SK-N-MC (cell line): ENCODE results near the gene KLK1.

Source experiments
- DNase-seq: peaks from one replicate; pipeline ENCODE4 v3.0.0-alpha.2; 2011; ENCODE audit warnings: low read depth, low spot score
- H3K27ac ChIP-seq: fragments of 200-600 bp; sonication (generic); 2 replicates; pipeline ENCODE4 v1.5.1; 2016; ENCODE audit warnings: mixed run types
- H3K36me3 ChIP-seq: fragments of 200-600 bp; sonication (generic); 2 replicates; pipeline ENCODE4 v1.6.1; 2017; ENCODE audit warnings: antibody characterized with exemption, low read length, mixed read lengths; ENCODE audit not compliant: insufficient read depth
- H3K4me3 ChIP-seq: fragments of 200-600 bp; sonication (generic); 2 replicates; pipeline ENCODE4 v1.5.1; 2016
- H3K9ac ChIP-seq: fragments of 200-600 bp; sonication (generic); 2 replicates; pipeline ENCODE4 v1.8.0; 2017; ENCODE audit warnings: mixed run types, mixed read lengths; ENCODE audit not compliant: insufficient read length
- H3K9me3 ChIP-seq: fragments of 200-600 bp; sonication (generic); 2 replicates; pipeline ENCODE4 v1.6.1; 2017; ENCODE audit warnings: low read depth, mild to moderate bottlenecking, antibody characterized with exemption, low read length, moderate library complexity, mixed read lengths
- EZH2 ChIP-seq: fragments of 200-600 bp; sonication (generic); IDR thresholded peaks from one replicate; pipeline ENCODE4 v1.6.1; 2017; ENCODE audit warnings: antibody characterized with exemption
- FOXP2 ChIP-seq: optimal IDR thresholded peaks from 2 replicates; pipeline ENCODE3; 2011; ENCODE audit warnings: mild to moderate bottlenecking, moderate library complexity; ENCODE audit not compliant: insufficient read depth; ENCODE audit errors: extremely low read length, control extremely low read depth
- POLR2AphosphoS5 ChIP-seq: IDR thresholded peaks from 2 replicates; pipeline ENCODE4 v1.6.1; 2012; ENCODE audit warnings: mild to moderate bottlenecking, low read depth, low read length, borderline replicate concordance

Gene KLK1

GRCh38 chr19:50821248-50821612 lies 2.4 kb downstream of the KLK1 start:
- Histone ChIP-seq H3K9me3 (no peaks in the 10 kb centered on the region), H3K27ac (no peak overlapping the region), H3K4me3 (0 out of 2 replicates have a peak overlapping the region, but pooled peaks have one; percentile 24), H3K36me3 (no peaks in the 10 kb centered on the region), H3K9ac (no peak overlapping the region)
- TF ChIP-seq FOXP2 (no peak), POLR2AphosphoS5 (no peak), EZH2 (no peak)
- no peak for DNase-seq

DNA sequence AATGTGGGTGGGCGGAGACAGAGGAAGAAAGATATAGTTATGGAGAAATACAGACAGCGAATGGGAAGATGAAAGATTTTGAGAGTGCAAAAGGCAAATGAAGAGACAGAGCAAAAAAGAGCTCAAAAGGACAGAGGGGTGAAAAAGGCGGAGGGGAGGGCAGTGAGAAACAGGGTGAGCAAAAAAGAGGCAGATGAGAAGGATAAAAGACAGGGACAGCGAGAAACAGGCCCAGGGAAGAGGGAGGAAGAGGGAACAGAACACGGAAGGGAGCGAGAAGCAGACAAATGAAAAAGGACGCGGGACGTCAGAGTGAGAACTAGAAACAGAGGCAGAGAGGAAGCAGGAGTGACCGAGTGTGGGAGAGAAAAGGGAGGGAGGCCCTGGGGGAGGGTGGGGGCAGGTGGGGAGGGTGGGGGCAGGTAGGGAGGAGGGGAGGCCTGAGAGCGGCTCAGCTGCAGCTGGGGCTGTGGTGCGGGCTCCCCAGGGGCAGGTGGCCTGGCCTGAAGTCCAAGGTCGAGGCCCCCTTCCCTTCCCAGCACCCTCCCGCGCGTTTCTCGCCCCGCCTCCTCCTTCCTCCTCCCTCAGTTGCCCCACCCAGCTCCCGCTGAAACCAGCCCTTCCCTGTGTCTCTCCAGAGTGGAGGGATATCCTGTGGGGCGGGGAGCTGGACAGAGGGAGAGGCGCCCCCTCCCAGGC lies 2.9 kb downstream of the KLK1 start:
- TF ChIP-seq FOXP2 (no peak), POLR2AphosphoS5 (no peak), EZH2 (no peak)
- H3K27ac ChIP-seq, result no peak overlapping the region
- H3K9ac ChIP-seq, result no peak overlapping the region
- no peaks in the 10 kb centered on the region for H3K9me3 ChIP-seq
- no peaks in the 10 kb centered on the region for H3K36me3 ChIP-seq
- no peak for DNase-seq
- peak overlapping the region; percentile 35; the same call in 1 of the 2 replicates for H3K4me3 ChIP-seq

GRCh38 chr19:50820086-50820485 lies 3.5 kb downstream of the KLK1 start:
- Histone ChIP-seq H3K36me3 (no peaks in the 10 kb centered on the region), H3K27ac (no peak overlapping the region), H3K9me3 (no peaks in the 10 kb centered on the region), H3K4me3 (no peak overlapping the region), H3K9ac (no peak overlapping the region)
- no peak for DNase-seq
- TF ChIP-seq EZH2 (no peak), FOXP2 (no peak), POLR2AphosphoS5 (no peak)

- TF ChIP-seq EZH2 (no peak), POLR2AphosphoS5 (no peak), FOXP2 (no peak)
- DNase-seq, result no peak
- H3K9ac ChIP-seq, result no peak overlapping the region
- no peaks in the 10 kb centered on the region for H3K9me3 ChIP-seq
- H3K36me3 ChIP-seq, result no peaks in the 10 kb centered on the region
- no peak overlapping the region for H3K27ac ChIP-seq
- H3K4me3 ChIP-seq, result no peak overlapping the region
Measured at GRCh38 chr19:50819636-50820035, 4.0 kb downstream of the KLK1 start.

DNA sequence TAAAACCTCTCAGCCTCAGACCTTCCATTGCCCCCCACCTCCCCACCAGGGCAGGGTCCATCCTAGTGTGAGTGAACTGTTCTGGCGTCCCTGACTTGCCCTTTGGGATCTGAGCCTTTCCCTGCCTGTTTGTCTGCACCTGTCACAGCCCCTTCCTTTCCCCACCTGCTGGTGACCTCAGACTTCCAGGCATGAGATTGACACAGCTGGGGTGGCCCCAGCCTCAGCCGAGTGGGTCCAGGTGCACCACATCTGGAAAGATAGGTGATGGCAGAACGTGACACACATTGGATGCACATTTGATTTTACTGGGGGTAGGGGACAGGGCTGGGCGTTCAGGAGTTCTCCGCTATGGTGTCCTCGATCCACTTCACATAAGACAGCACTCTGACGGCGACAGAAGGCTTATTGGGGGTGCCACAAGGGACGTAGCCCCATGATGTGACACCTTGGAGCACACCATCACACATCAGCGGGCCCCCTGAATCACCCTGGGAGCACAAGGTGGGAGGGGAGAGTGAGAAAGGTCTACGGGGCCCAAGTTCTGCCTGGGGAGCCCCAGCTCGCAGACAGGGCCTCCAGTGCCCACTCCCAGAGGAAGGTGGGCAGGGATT lies 4.6 kb downstream of the KLK1 start:
- Histone ChIP-seq H3K4me3 (no peak overlapping the region), H3K36me3 (no peaks in the 10 kb centered on the region), H3K9ac (no peak overlapping the region), H3K27ac (no peak overlapping the region), H3K9me3 (no peaks in the 10 kb centered on the region)
- DNase-seq, result no peak
- TF ChIP-seq EZH2 (no peak), POLR2AphosphoS5 (no peak), FOXP2 (no peak)

DNA sequence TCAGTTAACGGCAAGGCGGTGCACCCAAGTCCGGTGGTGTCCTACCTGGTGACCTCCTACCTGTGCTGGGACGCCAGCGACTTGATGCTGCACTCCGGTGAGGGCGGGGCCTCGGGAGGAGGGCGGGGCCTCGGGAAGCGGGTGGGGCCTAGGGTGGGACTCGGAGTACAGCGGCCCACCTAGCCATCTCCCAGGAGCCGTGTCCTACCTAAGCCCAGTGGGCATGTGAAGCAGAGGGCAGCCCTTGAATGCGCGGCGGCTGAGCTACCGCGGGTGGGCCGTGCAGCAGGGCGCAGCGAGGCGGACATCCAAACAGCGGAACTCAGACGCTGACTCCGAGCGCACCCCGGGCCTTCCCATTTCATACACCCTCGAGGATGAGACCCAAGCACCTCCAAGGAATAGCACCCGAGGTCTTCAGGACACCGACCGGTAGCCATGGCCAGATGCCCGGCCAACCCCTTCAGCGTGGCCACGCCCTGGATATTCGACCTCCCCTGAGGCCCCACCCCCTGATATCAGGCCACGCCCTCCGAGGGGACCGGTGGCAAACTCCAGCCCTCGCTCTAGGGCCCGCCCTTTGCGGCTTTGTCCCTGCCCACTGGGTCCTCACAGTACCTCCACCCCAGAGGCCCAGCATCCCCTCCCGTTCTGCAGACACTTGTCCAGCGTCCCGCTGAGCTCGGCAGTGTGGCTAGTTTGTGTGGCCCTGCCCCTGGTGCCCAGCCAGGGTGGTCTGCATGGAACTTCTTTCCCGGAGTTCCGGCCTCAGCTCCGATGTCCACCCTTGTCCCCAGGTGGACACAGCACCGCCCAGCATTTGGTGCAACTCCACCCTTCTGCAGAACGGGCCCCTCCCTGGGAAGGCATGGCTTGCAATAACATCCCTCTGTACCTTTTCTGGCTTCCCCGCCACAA lies 5.4 kb downstream of the KLK1 start:
- Histone ChIP-seq H3K4me3 (peak overlapping the region; percentile 59), H3K36me3 (no peaks in the 10 kb centered on the region), H3K9me3 (no peaks in the 10 kb centered on the region), H3K27ac (no peak overlapping the region), H3K9ac (no peak overlapping the region)
- DNase-seq, result no peak
- no peak for TF ChIP-seq EZH2
- no peak for TF ChIP-seq POLR2AphosphoS5
- TF ChIP-seq FOXP2, result no peak

DNA sequence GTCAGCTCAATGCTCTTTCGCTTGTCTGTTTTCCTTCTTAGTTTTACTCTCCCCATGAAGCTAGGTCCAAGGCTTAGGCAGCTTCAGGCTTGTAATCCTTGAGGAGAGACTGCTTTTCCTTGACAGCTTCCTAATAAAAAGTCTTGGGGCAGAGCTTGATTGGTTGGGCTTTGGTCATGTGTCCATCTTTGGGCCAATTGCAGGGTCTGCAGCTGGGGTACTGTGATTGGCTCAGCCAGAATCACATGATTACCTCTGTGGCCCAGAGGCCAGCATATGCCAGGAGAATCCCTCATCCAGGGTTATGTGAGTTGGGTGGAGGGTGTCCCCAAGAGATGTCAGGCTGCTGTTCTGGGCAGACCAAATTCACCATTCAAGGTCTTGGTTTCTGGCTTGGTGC lies 8.1 kb downstream of the KLK1 start:
- Histone ChIP-seq H3K9me3 (no peaks in the 10 kb centered on the region), H3K36me3 (no peaks in the 10 kb centered on the region), H3K4me3 (no peak overlapping the region), H3K9ac (no peak overlapping the region), H3K27ac (no peak overlapping the region)
- TF ChIP-seq EZH2, result no peak
- TF ChIP-seq POLR2AphosphoS5, result no peak
- TF ChIP-seq FOXP2, result no peak
- no peak for DNase-seq

- no peaks in the 10 kb centered on the region for H3K36me3 ChIP-seq
- no peaks in the 10 kb centered on the region for H3K9me3 ChIP-seq
- H3K27ac ChIP-seq, result no peak overlapping the region
- H3K4me3 ChIP-seq, result no peak overlapping the region
- H3K9ac ChIP-seq, result no peak overlapping the region
- TF ChIP-seq FOXP2 (no peak), POLR2AphosphoS5 (no peak), EZH2 (no peak)
- DNase-seq, result no peak
Measured at GRCh38 chr19:50814883-50815282, 8.7 kb downstream of the KLK1 start.
